Neutrophil (primary cell): Measurements from ENCODE around the gene GLS.
A peak's percentile ranks its signal among the peaks of the same experiment; 100 is the strongest.

Source experiments
- H3K27ac ChIP-seq: fragments of 200-600 bp; sonication (generic); 2 replicates; pipeline ENCODE4 v1.5.1; 2016; ENCODE audit warnings: mild to moderate bottlenecking, moderate library complexity
- H3K27me3 ChIP-seq: fragments of 200-600 bp; sonication (generic); 2 replicates; pipeline ENCODE4 v1.6.0; 2016; ENCODE audit warnings: mild to moderate bottlenecking
- H3K36me3 ChIP-seq: fragments of 200-600 bp; sonication (generic); 2 replicates; pipeline ENCODE4 v1.5.1; 2017
- H3K4me1 ChIP-seq, 2 experiments: fragments of 200-600 bp in 1 of 2; sonication (generic) in 1 of 2; 1 replicate in 1 of 2; 2 replicates in 1 of 2; pipeline versions ENCODE4 v1.5.1 to v1.6.1; 2013 to 2016; ENCODE audit warnings: low read depth in 1 of 2, low read length in 1 of 2, mild to moderate bottlenecking in 1 of 2, moderate library complexity in 1 of 2; ENCODE audit not compliant: control insufficient read depth in 1 of 2, insufficient read depth in 1 of 2
- H3K4me3 ChIP-seq, 2 experiments: fragments of 200-600 bp in 1 of 2; sonication (generic) in 1 of 2; 1 replicate in 1 of 2; 2 replicates in 1 of 2; pipeline ENCODE4 v1.5.1; 2013 to 2016; ENCODE audit warnings: low read depth in 1 of 2, low read length in 1 of 2, mild to moderate bottlenecking in 1 of 2, moderate library complexity in 1 of 2
- H3K9me3 ChIP-seq: fragments of 200-600 bp; sonication (generic); 2 replicates; pipeline ENCODE4 v1.5.1; 2016
- TF ChIP-seq, protein P1 (sequence below): fragments of 200-600 bp; sonication (generic); IDR thresholded peaks from 2 replicates; pipeline ENCODE4 v1.5.1; 2016; ENCODE audit warnings: antibody characterized with exemption

The GLS gene

DNA sequence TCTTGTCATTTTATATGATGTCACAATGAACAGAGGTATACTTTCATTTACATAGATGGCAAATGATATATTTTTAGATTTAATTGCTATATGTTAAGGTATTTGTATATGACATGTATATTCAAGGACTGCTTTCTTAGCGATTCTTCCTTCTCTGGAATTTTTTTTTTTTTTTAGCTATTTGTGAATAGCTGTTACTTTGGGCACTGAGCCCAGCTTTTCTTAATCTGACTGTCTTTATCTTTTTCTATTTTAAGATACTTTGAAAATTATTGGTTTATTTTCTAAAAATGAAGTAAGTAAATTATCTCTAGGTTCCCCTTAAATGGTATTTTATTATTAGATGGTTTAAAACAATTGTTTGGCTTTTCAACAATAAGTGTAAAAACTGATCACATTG is 4.0 kb upstream of the GLS start:
- TF ChIP-seq, protein P1, sequence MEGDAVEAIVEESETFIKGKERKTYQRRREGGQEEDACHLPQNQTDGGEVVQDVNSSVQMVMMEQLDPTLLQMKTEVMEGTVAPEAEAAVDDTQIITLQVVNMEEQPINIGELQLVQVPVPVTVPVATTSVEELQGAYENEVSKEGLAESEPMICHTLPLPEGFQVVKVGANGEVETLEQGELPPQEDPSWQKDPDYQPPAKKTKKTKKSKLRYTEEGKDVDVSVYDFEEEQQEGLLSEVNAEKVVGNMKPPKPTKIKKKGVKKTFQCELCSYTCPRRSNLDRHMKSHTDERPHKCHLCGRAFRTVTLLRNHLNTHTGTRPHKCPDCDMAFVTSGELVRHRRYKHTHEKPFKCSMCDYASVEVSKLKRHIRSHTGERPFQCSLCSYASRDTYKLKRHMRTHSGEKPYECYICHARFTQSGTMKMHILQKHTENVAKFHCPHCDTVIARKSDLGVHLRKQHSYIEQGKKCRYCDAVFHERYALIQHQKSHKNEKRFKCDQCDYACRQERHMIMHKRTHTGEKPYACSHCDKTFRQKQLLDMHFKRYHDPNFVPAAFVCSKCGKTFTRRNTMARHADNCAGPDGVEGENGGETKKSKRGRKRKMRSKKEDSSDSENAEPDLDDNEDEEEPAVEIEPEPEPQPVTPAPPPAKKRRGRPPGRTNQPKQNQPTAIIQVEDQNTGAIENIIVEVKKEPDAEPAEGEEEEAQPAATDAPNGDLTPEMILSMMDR = no peak
- no peaks in the 10 kb centered on the region for H3K27me3 ChIP-seq

DNA sequence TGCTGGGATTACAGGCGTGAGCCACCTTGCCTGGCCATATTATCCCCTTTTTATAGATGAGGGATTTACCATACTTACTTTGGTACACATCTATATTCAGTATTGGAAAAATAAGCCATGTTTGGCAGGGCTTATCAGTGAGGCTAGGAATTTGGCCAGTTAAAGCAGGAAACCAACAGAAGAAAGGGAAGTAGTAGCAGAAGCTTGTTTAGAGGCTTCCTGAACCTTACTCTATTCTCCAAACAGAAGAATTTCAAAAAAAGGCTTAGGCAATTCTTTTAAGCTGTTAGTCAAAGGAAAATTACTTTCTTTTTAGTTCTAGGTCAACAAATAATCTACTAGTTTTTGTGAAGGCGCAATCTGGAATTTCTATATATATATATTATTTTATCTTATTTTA is 3.2 kb upstream of the GLS start:
- TF ChIP-seq, protein P1 = no peak
- no peaks in the 10 kb centered on the region for H3K36me3 ChIP-seq
- no peak overlapping the region for H3K4me3 ChIP-seq
- H3K27me3 ChIP-seq = no peaks in the 10 kb centered on the region
- H3K4me1 ChIP-seq = peaks cover 9 to 17% of the 10 kb centered on the region in 2 experiments
- H3K27ac ChIP-seq = peak overlapping the region; percentile 46
- no peaks in the 10 kb centered on the region for H3K9me3 ChIP-seq

More for the DNA sequence above, 4.0 kb upstream of the GLS start:
- Histone ChIP-seq H3K4me3 (no peak overlapping the region), H3K9me3 (no peaks in the 10 kb centered on the region), H3K4me1 (peaks cover 9 to 12% of the 10 kb centered on the region in 2 experiments), H3K27ac (no peak overlapping the region), H3K36me3 (no peaks in the 10 kb centered on the region)

DNA sequence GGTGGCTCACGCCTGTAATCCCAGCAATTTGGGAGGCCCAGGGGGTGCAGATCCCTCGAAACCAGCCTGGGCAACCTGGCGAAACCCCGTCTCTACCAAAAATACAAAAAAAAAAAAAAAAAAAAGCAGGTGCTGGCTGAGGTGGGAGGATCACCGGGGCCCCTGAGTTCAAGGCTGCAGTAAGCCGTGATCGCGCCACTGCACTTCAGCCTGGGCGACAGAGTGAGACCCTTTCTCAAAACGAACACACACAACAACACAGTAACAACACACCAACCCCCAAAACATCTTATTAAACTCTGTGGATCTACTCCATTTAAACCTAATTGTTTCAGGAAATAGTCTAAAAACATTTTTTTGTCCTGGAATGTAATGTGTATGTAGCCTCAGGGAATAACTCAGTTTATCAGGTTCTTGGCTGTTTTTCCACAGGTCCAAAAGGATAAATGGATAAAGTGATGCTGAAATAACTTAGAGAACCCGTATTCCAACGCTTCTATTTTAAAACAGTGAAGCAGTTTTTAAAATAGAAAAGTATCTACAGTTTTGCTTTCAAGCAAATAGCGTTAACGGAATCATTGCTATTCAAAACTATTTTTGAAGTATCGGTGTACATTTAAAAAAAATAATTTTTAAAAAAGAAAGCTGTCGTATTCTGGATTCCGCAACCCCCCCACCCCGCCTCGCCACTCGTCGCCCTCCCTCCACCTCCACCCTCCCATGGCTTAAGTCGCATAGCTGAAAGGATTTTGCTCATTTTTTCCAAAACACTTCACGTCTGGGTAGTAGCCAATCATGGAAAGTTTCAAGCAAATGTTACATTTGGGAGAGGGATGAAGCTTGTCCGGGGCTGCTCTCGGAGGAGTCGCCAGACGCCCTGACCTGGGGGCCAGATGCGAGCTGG is 895 bp upstream of the GLS start:
- Histone ChIP-seq H3K4me3 (peak overlapping the region; percentile 73 to 96), H3K9me3 (no peaks in the 10 kb centered on the region), H3K27me3 (no peaks in the 10 kb centered on the region), H3K4me1 (peaks cover 22 to 31% of the 10 kb centered on the region in 2 experiments), H3K27ac (peak overlapping the region; percentile 89), H3K36me3 (no peaks in the 10 kb centered on the region)
- TF ChIP-seq, protein P1 = no peak

DNA sequence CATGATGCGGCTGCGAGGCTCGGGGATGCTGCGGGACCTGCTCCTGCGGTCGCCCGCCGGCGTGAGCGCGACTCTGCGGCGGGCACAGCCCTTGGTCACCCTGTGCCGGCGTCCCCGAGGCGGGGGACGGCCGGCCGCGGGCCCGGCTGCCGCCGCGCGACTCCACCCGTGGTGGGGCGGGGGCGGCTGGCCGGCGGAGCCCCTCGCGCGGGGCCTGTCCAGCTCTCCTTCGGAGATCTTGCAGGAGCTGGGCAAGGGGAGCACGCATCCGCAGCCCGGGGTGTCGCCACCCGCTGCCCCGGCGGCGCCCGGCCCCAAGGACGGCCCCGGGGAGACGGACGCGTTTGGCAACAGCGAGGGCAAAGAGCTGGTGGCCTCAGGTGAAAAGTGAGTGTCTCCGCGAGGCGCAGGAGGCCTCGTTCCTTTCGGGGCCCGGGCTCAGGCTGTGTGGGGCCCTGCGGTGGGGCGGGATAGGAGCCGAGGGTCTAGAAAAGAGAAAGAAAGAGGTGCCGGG is 520 bp downstream of the GLS start:
- TF ChIP-seq, protein P1 = no peak
- no peaks in the 10 kb centered on the region for H3K27me3 ChIP-seq
- peaks cover 22 to 31% of the 10 kb centered on the region in 2 experiments for H3K4me1 ChIP-seq
- H3K36me3 ChIP-seq = no peaks in the 10 kb centered on the region
- H3K27ac ChIP-seq = peak overlapping the region; percentile 89
- peak overlapping the region; percentile 73 to 96 for H3K4me3 ChIP-seq
- no peaks in the 10 kb centered on the region for H3K9me3 ChIP-seq

DNA sequence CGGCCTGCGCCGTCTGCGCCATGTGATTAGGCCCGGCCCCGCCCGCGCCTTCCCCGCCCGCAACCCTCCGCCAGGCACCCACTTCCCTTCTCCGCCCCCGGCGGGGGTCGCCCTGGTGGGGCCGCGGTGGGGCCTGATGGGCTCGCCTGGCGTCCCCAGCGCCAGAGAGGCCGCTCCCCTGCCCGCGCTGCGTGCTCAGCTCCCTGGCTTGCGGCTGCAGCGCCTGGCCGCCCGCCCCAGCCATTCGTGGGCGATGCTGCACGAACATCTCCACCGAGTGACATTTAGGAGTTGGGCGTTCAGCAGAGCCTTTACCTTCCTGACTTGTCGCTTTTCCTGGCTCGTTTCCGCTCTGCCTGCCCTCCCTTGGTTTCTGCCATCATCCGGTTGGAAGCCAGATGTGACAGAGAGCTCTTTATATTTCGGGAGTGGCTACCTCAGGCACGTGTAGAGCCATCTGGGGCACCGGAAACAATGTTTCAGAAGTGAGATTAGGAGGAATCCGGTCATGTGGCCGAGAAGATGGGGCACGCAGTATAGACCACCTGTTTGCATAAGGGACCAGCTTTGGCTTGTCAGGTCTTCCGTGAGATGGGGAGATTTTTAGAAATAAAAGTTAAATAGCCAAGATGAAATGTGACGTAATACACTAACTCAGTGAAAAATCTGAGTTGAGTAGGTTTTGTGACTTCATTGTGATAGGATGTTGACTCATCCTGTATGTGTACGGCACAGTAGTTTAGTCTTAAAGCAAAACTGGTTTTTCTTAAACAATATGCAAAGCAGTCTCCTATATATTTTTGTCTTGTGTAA is 1.2 kb downstream of the GLS start:
- H3K27ac ChIP-seq = peak overlapping the region; percentile 89
- no peaks in the 10 kb centered on the region for H3K27me3 ChIP-seq
- peak overlapping the region; percentile 73 to 96 for H3K4me3 ChIP-seq
- H3K36me3 ChIP-seq = no peaks in the 10 kb centered on the region
- peaks cover 22 to 31% of the 10 kb centered on the region in 2 experiments for H3K4me1 ChIP-seq
- H3K9me3 ChIP-seq = no peaks in the 10 kb centered on the region
- TF ChIP-seq, protein P1 = no peak
